ENCODE measurements around the gene VEGFB. TPM values are rescaled to one million over a fixed set of nuclear protein-coding genes. Genes with fewer than 3 reads are reported as not detected.

Gene VEGFB
- polyA plus RNA-seq, 2 of the 4 experiments (the other 2 are of a cell fraction), result 6.8 to 26.5 TPM

- Histone ChIP-seq H3K9me3 (no peaks in the 10 kb centered on the region), H3K27ac (no peak overlapping the region), H3K4me2 (no peak overlapping the region), H3K4me1 (peaks cover 9% of the 10 kb centered on the region; the same call in 1 of the 3 replicates), H3K4me3 (no peak overlapping the region)
- DNase-seq (ENCODE audit: low read depth in 1 of 2, low spot score in 1 of 2) (no peak), FAIRE-seq (no peak), ATAC-seq (no peak)
- 93% methylated on average over 27 of the region's 27 CpGs for WGBS (ENCODE audit: missing lambda C conversion rate)
- TF ChIP-seq ZFP36 (IDR thresholded peaks at IDR 0.05; ENCODE audit: borderline replicate concordance, partially characterized antibody) (no peak), RNF2 (IDR thresholded peaks at IDR 0.05; ENCODE audit: borderline replicate concordance, low read depth) (no peak), ESRRA (IDR thresholded peaks at IDR 0.05; ENCODE audit: borderline replicate concordance, low read length) (no peak), CHD4 (IDR thresholded peaks at IDR 0.05; ENCODE audit: borderline replicate concordance) (no peak), CBX8 (IDR thresholded peaks at IDR 0.05) (no peak), HES2 (IDR thresholded peaks at IDR 0.05) (no peak), HEYL (CRISPR knock-in tag; IDR thresholded peaks at IDR 0.05) (no peak), EHF (CRISPR knock-in tag; IDR thresholded peaks at IDR 0.05) (no peak), BHLHE40 (IDR thresholded peaks at IDR 0.05; ENCODE audit: low read depth, low read length) (no peak), ZNF302 (CRISPR knock-in tag; IDR thresholded peaks at IDR 0.05) (no peak), KDM5A (IDR thresholded peaks at IDR 0.05) (no peak), HOXA7 (CRISPR knock-in tag; IDR thresholded peaks at IDR 0.05) (no peak), CEBPB (IDR thresholded peaks at IDR 0.05) (no peak), MAFK (IDR thresholded peaks at IDR 0.05; ENCODE audit: partially characterized antibody) (no peak)
- TF ChIP-seq, protein P1, sequence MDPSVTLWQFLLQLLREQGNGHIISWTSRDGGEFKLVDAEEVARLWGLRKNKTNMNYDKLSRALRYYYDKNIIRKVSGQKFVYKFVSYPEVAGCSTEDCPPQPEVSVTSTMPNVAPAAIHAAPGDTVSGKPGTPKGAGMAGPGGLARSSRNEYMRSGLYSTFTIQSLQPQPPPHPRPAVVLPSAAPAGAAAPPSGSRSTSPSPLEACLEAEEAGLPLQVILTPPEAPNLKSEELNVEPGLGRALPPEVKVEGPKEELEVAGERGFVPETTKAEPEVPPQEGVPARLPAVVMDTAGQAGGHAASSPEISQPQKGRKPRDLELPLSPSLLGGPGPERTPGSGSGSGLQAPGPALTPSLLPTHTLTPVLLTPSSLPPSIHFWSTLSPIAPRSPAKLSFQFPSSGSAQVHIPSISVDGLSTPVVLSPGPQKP (IDR thresholded peaks at IDR 0.05; ENCODE audit: low read depth, low read length), result no peak
- TF ChIP-seq, protein P2, sequence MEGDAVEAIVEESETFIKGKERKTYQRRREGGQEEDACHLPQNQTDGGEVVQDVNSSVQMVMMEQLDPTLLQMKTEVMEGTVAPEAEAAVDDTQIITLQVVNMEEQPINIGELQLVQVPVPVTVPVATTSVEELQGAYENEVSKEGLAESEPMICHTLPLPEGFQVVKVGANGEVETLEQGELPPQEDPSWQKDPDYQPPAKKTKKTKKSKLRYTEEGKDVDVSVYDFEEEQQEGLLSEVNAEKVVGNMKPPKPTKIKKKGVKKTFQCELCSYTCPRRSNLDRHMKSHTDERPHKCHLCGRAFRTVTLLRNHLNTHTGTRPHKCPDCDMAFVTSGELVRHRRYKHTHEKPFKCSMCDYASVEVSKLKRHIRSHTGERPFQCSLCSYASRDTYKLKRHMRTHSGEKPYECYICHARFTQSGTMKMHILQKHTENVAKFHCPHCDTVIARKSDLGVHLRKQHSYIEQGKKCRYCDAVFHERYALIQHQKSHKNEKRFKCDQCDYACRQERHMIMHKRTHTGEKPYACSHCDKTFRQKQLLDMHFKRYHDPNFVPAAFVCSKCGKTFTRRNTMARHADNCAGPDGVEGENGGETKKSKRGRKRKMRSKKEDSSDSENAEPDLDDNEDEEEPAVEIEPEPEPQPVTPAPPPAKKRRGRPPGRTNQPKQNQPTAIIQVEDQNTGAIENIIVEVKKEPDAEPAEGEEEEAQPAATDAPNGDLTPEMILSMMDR (IDR thresholded peaks at IDR 0.05), result no peak
- POLR2A ChIA-PET, result interaction anchor here (1.9 to 3.0 kb wide), 2 partner anchors 18 to 38 kb away, joined by 9 to 18 read pairs; partner anchors contain the start of genes FKBP2 and STIP1
- CTCF ChIA-PET, result interaction anchor here (1.0 to 20.3 kb wide), 12 partner anchors 8 to 99 kb away, joined by 3 to 254 read pairs (median 10); partner anchors contain the start of genes CATSPERZ, DNAJC4, NUDT22 and PLCB3
Observed at GRCh38 chr11:64203421-64204079, 30.8 kb upstream of the VEGFB start.

- FAIRE-seq, result no peak
- ATAC-seq, result no peak
- POLR2A ChIA-PET, result interaction anchor here (0.9 to 3.0 kb wide), 6 partner anchors 19 to 100 kb away, joined by 3 to 18 read pairs (median 3); partner anchors contain the start of genes FKBP2 and STIP1
- CTCF ChIA-PET, result interaction anchor here (0.7 to 20.3 kb wide), 18 partner anchors 9 to 141 kb away, joined by 3 to 254 read pairs (median 7); partner anchors contain the start of genes CATSPERZ, DNAJC4, FKBP2 and NUDT22
- no peaks in the 10 kb centered on the region for H3K9me3 ChIP-seq
- no peak overlapping the region for H3K4me2 ChIP-seq
- WGBS (ENCODE audit: missing lambda C conversion rate), result 90% methylated on average over 16 of the region's 16 CpGs
- no peak overlapping the region for H3K4me3 ChIP-seq
- TF ChIP-seq NR3C1 (IDR thresholded peaks at IDR 0.05) (no peak), RNF2 (IDR thresholded peaks at IDR 0.05; ENCODE audit: borderline replicate concordance, low read depth) (no peak), BHLHE40 (IDR thresholded peaks at IDR 0.05; ENCODE audit: low read depth, low read length) (no peak), CEBPB (IDR thresholded peaks at IDR 0.05) (no peak), FOSL2 (IDR thresholded peaks at IDR 0.05) (no peak), FOSL2 (CRISPR knock-in tag; IDR thresholded peaks at IDR 0.05) (no peak), HDAC2 (IDR thresholded peaks at IDR 0.05) (no peak), CBX8 (IDR thresholded peaks at IDR 0.05) (no peak), MYC (IDR thresholded peaks at IDR 0.05; ENCODE audit: borderline replicate concordance, low read length) (no peak), KDM1A (IDR thresholded peaks at IDR 0.05; ENCODE audit: low read depth) (no peak), RFX5 (IDR thresholded peaks at IDR 0.05) (no peak)
- TF ChIP-seq, protein P3, sequence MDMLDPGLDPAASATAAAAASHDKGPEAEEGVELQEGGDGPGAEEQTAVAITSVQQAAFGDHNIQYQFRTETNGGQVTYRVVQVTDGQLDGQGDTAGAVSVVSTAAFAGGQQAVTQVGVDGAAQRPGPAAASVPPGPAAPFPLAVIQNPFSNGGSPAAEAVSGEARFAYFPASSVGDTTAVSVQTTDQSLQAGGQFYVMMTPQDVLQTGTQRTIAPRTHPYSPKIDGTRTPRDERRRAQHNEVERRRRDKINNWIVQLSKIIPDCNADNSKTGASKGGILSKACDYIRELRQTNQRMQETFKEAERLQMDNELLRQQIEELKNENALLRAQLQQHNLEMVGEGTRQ (IDR thresholded peaks at IDR 0.05), result no peak
- peaks cover 9% of the 10 kb centered on the region; the same call in 1 of the 3 replicates for H3K4me1 ChIP-seq
- no peak overlapping the region for H3K27ac ChIP-seq
- no peak for DNase-seq (ENCODE audit: low read depth in 1 of 2, low spot score in 1 of 2)
Observed at GRCh38 chr11:64204080-64204440, 30.3 kb upstream of the VEGFB start.

Measured in A549 (cell line).